ENCODE results near the gene ZPR1.
A peak's percentile ranks its signal among the peaks of the same experiment; 100 is the strongest.
"Not testable (repeated sequence)": the region's sequence is repeated elsewhere in the genome, so short reads cannot be mapped to it uniquely, and the experiment has no call there.

ZPR1 gene

GRCh38 chr11:116792144-116792868, 4.5 kb upstream of the ZPR1 start:
- no peak for DNase-seq

- DNase-seq: no peak
These were observed 4.0 kb upstream of the ZPR1 start, which contains the start of gene APOA5 for GRCh38 chr11:116791813-116792143. APOA5 (minus strand) TSS chr11:116791879; CDS start chr11:116791860, 19 bp downstream.

- DNase-seq: peak; percentile 22
These were observed 3.4 kb upstream of the ZPR1 start for GRCh38 chr11:116791002-116791812.

GRCh38 chr11:116790167-116791001, 2.6 kb upstream of the ZPR1 start:
- DNase-seq: no peak

- DNase-seq: no peak
These were observed 1.2 kb upstream of the ZPR1 start for GRCh38 chr11:116788975-116789374.

GRCh38 chr11:116788534-116788933, 711 bp upstream of the ZPR1 start:
- no peak for DNase-seq

- DNase-seq: no peak
These were observed 412 bp downstream of the ZPR1 start for GRCh38 chr11:116787436-116787785.

- no peak for DNase-seq
These were observed 857 bp downstream of the ZPR1 start for GRCh38 chr11:116786966-116787365.

GRCh38 chr11:116786326-116786725, 1.5 kb downstream of the ZPR1 start:
- DNase-seq: no peak

GRCh38 chr11:116782728-116783127, 5.1 kb downstream of the ZPR1 start:
- DNase-seq: no peak

GRCh38 chr11:116778556-116778955, 9.3 kb downstream of the ZPR1 start:
- DNase-seq: no peak

GRCh38 chr11:116777056-116777455, 10.8 kb downstream of the ZPR1 start:
- no peak for DNase-seq

GRCh38 chr11:116776522-116776984, 11.3 kb downstream of the ZPR1 start:
- no peak for DNase-seq

GRCh38 chr11:116775975-116776374, 11.8 kb downstream of the ZPR1 start:
- DNase-seq: no peak

GRCh38 chr11:116774661-116775060, 13.2 kb downstream of the ZPR1 start:
- DNase-seq: no peak

- no peak for DNase-seq
These were observed 14.4 kb downstream of the ZPR1 start for GRCh38 chr11:116773203-116774097.

GRCh38 chr11:116772443-116773202, 15.2 kb downstream of the ZPR1 start, which contains the start of gene BUD13:
BUD13 (minus strand) TSS chr11:116772987; CDS start chr11:116772964, 23 bp downstream.
- DNase-seq: peak; percentile 72

- no peak for DNase-seq
These were observed 15.9 kb downstream of the ZPR1 start for GRCh38 chr11:116771935-116772334.

- DNase-seq: no peak
These were observed 25.7 kb downstream of the ZPR1 start for GRCh38 chr11:116762132-116762531.

GRCh38 chr11:116756044-116756443, 31.8 kb downstream of the ZPR1 start:
- not testable (repeated sequence) for DNase-seq

- DNase-seq: no peak
These were observed 37.6 kb downstream of the ZPR1 start for GRCh38 chr11:116750070-116750718.
